Activated CD8-positive, alpha-beta memory T cell treated with anti-CD3 and anti-CD28 coated beads, Interleukin-2, amount 50 U/mL, for 1 hour (primary cell): ENCODE measurements around the gene NARS2.
"Not testable (repeated sequence)": the region's sequence is repeated elsewhere in the genome, so short reads cannot be mapped to it uniquely, and the experiment has no call there.

Experiments
- DNase-seq: peaks from one replicate; pipeline ENCODE4 v3.0.0-alpha.2; 2020; ENCODE audit errors: extremely low read depth

Gene NARS2

GRCh38 chr11:78574386-78575381, at the start of gene NARS2:
Gene NARS2 (minus strand): TSS chr11:78574864. CDS start chr11:78574488, 376 bp downstream.
- DNase-seq = peak; percentile 95

GRCh38 chr11:78622666-78623065, 48.0 kb upstream of the NARS2 start:
- no peak for DNase-seq

- DNase-seq = no peak
Observed at GRCh38 chr11:78620159-78620558, 45.5 kb upstream of the NARS2 start.

- DNase-seq = no peak
Observed at GRCh38 chr11:78615724-78616123, 41.1 kb upstream of the NARS2 start.

- DNase-seq = no peak
Observed at GRCh38 chr11:78613378-78613813, 38.7 kb upstream of the NARS2 start.

GRCh38 chr11:78612721-78613377, 38.2 kb upstream of the NARS2 start:
- DNase-seq = no peak

GRCh38 chr11:78609321-78609720, 34.7 kb upstream of the NARS2 start:
- not testable (repeated sequence) for DNase-seq

- DNase-seq = no peak
Observed at GRCh38 chr11:78607696-78608095, 33.0 kb upstream of the NARS2 start.

GRCh38 chr11:78606667-78607066, 32.0 kb upstream of the NARS2 start:
- DNase-seq = no peak

- no peak for DNase-seq
Observed at GRCh38 chr11:78605296-78605695, 30.6 kb upstream of the NARS2 start.

- DNase-seq = no peak
Observed at GRCh38 chr11:78603792-78604191, 29.1 kb upstream of the NARS2 start.

GRCh38 chr11:78602771-78603170, 28.1 kb upstream of the NARS2 start:
- DNase-seq = not testable (repeated sequence)

GRCh38 chr11:78601066-78601465, 26.4 kb upstream of the NARS2 start:
- not testable (repeated sequence) for DNase-seq

- DNase-seq = not testable (repeated sequence)
Observed at GRCh38 chr11:78597579-78597978, 22.9 kb upstream of the NARS2 start.

GRCh38 chr11:78595436-78596130, 20.9 kb upstream of the NARS2 start:
- no peak for DNase-seq

GRCh38 chr11:78594814-78595213, 20.1 kb upstream of the NARS2 start:
- no peak for DNase-seq

- DNase-seq = no peak
Observed at GRCh38 chr11:78588517-78588916, 13.9 kb upstream of the NARS2 start.

- DNase-seq = no peak
Observed at GRCh38 chr11:78587446-78587845, 12.8 kb upstream of the NARS2 start.

- no peak for DNase-seq
Observed at GRCh38 chr11:78586452-78587046, 11.9 kb upstream of the NARS2 start.

- no peak for DNase-seq
Observed at GRCh38 chr11:78583889-78584288, 9.2 kb upstream of the NARS2 start.

GRCh38 chr11:78577495-78577894, 2.8 kb upstream of the NARS2 start:
- DNase-seq = no peak
